Measurements from ENCODE around the gene MNAT1. TPM values are rescaled to one million over a fixed set of nuclear protein-coding genes. Genes with fewer than 3 reads are reported as not detected.
A peak's percentile ranks its signal among the peaks of the same experiment; 100 is the strongest.

The MNAT1 gene
- total and polyA plus RNA-seq, 9 of the 15 experiments (the other 6 are each of a cell fraction or from before 2014, with no cell fraction given): 37.8 to 83.3 (median 60.4) TPM

DNA sequence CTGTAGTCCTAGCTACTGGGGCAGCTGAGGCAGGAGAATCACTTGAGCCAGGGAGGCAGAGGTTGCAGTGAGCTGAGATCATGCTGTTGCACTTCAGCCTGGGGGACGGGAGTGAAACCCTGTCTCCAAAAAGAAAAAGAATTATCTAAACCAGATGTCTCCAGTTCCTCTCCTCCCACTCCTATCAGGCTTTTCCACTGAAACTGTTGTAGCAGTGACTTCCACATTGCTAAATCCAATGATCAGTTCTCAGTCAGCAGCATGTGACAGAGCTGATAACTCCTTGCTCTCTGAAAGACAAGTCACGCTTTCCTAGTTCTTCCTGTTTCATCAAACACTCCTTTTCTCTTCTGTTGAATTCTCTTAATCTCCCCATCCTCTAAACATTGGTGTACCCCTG is 255.0 kb downstream of the MNAT1 start (continued):
- TF ChIP-seq, protein P1, sequence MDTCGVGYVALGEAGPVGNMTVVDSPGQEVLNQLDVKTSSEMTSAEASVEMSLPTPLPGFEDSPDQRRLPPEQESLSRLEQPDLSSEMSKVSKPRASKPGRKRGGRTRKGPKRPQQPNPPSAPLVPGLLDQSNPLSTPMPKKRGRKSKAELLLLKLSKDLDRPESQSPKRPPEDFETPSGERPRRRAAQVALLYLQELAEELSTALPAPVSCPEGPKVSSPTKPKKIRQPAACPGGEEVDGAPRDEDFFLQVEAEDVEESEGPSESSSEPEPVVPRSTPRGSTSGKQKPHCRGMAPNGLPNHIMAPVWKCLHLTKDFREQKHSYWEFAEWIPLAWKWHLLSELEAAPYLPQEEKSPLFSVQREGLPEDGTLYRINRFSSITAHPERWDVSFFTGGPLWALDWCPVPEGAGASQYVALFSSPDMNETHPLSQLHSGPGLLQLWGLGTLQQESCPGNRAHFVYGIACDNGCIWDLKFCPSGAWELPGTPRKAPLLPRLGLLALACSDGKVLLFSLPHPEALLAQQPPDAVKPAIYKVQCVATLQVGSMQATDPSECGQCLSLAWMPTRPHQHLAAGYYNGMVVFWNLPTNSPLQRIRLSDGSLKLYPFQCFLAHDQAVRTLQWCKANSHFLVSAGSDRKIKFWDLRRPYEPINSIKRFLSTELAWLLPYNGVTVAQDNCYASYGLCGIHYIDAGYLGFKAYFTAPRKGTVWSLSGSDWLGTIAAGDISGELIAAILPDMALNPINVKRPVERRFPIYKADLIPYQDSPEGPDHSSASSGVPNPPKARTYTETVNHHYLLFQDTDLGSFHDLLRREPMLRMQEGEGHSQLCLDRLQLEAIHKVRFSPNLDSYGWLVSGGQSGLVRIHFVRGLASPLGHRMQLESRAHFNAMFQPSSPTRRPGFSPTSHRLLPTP (IDR thresholded peaks at IDR 0.05; ENCODE audit: borderline replicate concordance, extremely low read depth, insufficient read length): no peak
- TF ChIP-seq NEUROD1 (IDR thresholded peaks at IDR 0.05; ENCODE audit: borderline replicate concordance, low read depth, low read length, partially characterized antibody): peak; percentile 18
- TF ChIP-seq DDX20 (tag; IDR thresholded peaks at IDR 0.05; ENCODE audit: low read depth): no peak
- no peak for TF ChIP-seq ARHGAP35 (IDR thresholded peaks at IDR 0.05; ENCODE audit: partially characterized antibody)
- no peak for TF ChIP-seq ZKSCAN8 (CRISPR knock-in tag; IDR thresholded peaks at IDR 0.05)
- TF ChIP-seq GTF2F1 (IDR thresholded peaks at IDR 0.05; ENCODE audit: low read depth, low read length): no peak
- no peak for TF ChIP-seq ZNF24 (IDR thresholded peaks at IDR 0.05)
- TF ChIP-seq HOXB6 (CRISPR knock-in tag; IDR thresholded peaks at IDR 0.05; ENCODE audit: borderline replicate concordance): no peak
- TF ChIP-seq MTF1 (CRISPR knock-in tag; IDR thresholded peaks at IDR 0.05; ENCODE audit: borderline replicate concordance): no peak
- TF ChIP-seq ZNF589 (CRISPR knock-in tag; IDR thresholded peaks at IDR 0.05; ENCODE audit: low read depth): no peak
- no peak for TF ChIP-seq ZC3H4 (CRISPR knock-in tag; IDR thresholded peaks at IDR 0.05; ENCODE audit: borderline replicate concordance)
- no peak for TF ChIP-seq ZBTB17 (CRISPR knock-in tag; IDR thresholded peaks at IDR 0.05)
- TF ChIP-seq, protein P2, sequence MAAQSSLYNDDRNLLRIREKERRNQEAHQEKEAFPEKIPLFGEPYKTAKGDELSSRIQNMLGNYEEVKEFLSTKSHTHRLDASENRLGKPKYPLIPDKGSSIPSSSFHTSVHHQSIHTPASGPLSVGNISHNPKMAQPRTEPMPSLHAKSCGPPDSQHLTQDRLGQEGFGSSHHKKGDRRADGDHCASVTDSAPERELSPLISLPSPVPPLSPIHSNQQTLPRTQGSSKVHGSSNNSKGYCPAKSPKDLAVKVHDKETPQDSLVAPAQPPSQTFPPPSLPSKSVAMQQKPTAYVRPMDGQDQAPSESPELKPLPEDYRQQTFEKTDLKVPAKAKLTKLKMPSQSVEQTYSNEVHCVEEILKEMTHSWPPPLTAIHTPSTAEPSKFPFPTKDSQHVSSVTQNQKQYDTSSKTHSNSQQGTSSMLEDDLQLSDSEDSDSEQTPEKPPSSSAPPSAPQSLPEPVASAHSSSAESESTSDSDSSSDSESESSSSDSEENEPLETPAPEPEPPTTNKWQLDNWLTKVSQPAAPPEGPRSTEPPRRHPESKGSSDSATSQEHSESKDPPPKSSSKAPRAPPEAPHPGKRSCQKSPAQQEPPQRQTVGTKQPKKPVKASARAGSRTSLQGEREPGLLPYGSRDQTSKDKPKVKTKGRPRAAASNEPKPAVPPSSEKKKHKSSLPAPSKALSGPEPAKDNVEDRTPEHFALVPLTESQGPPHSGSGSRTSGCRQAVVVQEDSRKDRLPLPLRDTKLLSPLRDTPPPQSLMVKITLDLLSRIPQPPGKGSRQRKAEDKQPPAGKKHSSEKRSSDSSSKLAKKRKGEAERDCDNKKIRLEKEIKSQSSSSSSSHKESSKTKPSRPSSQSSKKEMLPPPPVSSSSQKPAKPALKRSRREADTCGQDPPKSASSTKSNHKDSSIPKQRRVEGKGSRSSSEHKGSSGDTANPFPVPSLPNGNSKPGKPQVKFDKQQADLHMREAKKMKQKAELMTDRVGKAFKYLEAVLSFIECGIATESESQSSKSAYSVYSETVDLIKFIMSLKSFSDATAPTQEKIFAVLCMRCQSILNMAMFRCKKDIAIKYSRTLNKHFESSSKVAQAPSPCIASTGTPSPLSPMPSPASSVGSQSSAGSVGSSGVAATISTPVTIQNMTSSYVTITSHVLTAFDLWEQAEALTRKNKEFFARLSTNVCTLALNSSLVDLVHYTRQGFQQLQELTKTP (IDR thresholded peaks at IDR 0.05; ENCODE audit: low read depth in 1 of 2, partially characterized antibody in 2 of 2): peak; percentile 31 to 62
- no peak for TF ChIP-seq TGIF2 (CRISPR knock-in tag; IDR thresholded peaks at IDR 0.05)
- no peak for TF ChIP-seq ZNF780A (CRISPR knock-in tag; IDR thresholded peaks at IDR 0.05)
- TF ChIP-seq, protein P3, sequence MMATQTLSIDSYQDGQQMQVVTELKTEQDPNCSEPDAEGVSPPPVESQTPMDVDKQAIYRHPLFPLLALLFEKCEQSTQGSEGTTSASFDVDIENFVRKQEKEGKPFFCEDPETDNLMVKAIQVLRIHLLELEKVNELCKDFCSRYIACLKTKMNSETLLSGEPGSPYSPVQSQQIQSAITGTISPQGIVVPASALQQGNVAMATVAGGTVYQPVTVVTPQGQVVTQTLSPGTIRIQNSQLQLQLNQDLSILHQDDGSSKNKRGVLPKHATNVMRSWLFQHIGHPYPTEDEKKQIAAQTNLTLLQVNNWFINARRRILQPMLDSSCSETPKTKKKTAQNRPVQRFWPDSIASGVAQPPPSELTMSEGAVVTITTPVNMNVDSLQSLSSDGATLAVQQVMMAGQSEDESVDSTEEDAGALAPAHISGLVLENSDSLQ (IDR thresholded peaks at IDR 0.05): no peak; the same call in none of the 2 replicates
- TF ChIP-seq KAT8 (IDR thresholded peaks at IDR 0.05; ENCODE audit: low read depth): no peak
- TF ChIP-seq, protein P4, sequence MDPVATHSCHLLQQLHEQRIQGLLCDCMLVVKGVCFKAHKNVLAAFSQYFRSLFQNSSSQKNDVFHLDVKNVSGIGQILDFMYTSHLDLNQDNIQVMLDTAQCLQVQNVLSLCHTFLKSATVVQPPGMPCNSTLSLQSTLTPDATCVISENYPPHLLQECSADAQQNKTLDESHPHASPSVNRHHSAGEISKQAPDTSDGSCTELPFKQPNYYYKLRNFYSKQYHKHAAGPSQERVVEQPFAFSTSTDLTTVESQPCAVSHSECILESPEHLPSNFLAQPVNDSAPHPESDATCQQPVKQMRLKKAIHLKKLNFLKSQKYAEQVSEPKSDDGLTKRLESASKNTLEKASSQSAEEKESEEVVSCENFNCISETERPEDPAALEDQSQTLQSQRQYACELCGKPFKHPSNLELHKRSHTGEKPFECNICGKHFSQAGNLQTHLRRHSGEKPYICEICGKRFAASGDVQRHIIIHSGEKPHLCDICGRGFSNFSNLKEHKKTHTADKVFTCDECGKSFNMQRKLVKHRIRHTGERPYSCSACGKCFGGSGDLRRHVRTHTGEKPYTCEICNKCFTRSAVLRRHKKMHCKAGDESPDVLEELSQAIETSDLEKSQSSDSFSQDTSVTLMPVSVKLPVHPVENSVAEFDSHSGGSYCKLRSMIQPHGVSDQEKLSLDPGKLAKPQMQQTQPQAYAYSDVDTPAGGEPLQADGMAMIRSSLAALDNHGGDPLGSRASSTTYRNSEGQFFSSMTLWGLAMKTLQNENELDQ (CRISPR knock-in tag; IDR thresholded peaks at IDR 0.05; ENCODE audit: borderline replicate concordance): no peak

All from K562 (cell line).